OCI-LY3 (cell line): ENCODE results near the gene UGT2B7.

Experiments used
- CTCF ChIP-seq: fragments of 200-600, 300-600 bp; sonication (generic); IDR thresholded peaks from 2 replicates; pipeline ENCODE4 v1.5.1; 2014; ENCODE audit warnings: antibody characterized with exemption, low read length, low read depth
- EZH2phosphoT487 ChIP-seq: fragments of 200-600 bp; shearing (Covaris generic); IDR thresholded peaks from 2 replicates; pipeline ENCODE4 v1.6.1; 2018; ENCODE audit warnings: antibody characterized with exemption, mixed run types, low read depth

GRCh38 chr4:69134471-69134870 lies 38.2 kb downstream of the UGT2B7 start:
- TF ChIP-seq EZH2phosphoT487 (no peak), CTCF (no peak)
